PC-9 (cell line): ENCODE results near the gene CYBA. TPM values are rescaled to one million over a fixed set of nuclear protein-coding genes. Genes with fewer than 3 reads are reported as not detected.

Experiments used
- BruUV-seq: library from RNA; stranded (reverse); fragments of 400-500 nt; replicated peaks from 2 replicates; lab custom pipeline; 2021; lab: Mats Ljungman, UMichigan
- CTCF ChIA-PET: fragments of 300-600 bp; sonication (Branson Sonifier 250); formaldehyde crosslinking; loops from one replicate; lab custom pipeline; 2022; ENCODE audit warnings: antibody characterized with exemption; lab: Charles Lee
- POLR2A ChIA-PET: fragments of 300-600 bp; sonication (Branson Sonifier 250); formaldehyde crosslinking; loops from one replicate; lab custom pipeline; 2022; ENCODE audit warnings: antibody characterized with exemption; ENCODE audit not compliant: unreplicated experiment; lab: Charles Lee
- DNase-seq, 2 experiments: peaks; one replicate each; pipeline versions ENCODE4 v3.0.0 to v3.0.0-alpha.2; 2015 to 2022; ENCODE audit warnings: mixed read lengths in 1 of 2
- H2AFZ ChIP-seq: fragments of 200-600 bp; sonication (generic); 2 replicates; pipeline ENCODE4 v1.8.1; 2017; ENCODE audit warnings: antibody characterized with exemption
- H3F3A ChIP-seq: fragments of 200-600 bp; sonication (generic); 2 replicates; pipeline ENCODE4 v1.8.1; 2017; ENCODE audit warnings: antibody characterized with exemption, mild to moderate bottlenecking, low read depth; ENCODE audit not compliant: insufficient read depth
- H3K27ac ChIP-seq: fragments of 200-600 bp; sonication (generic); 2 replicates; pipeline ENCODE4 v1.6.1; 2016; ENCODE audit warnings: mixed run types
- H3K27me3 ChIP-seq: fragments of 200-600 bp; sonication (generic); 2 replicates; pipeline ENCODE4 v1.6.1; 2016; ENCODE audit warnings: low read depth, mixed run types; ENCODE audit not compliant: insufficient read depth
- H3K36me3 ChIP-seq: fragments of 200-600 bp; sonication (generic); 2 replicates; pipeline ENCODE4 v1.6.1; 2016; ENCODE audit warnings: low read depth, mixed run types
- H3K4me1 ChIP-seq: fragments of 200-600 bp; sonication (generic); replicated peaks from 2 replicates; pipeline ENCODE4 v1.6.1; 2016; ENCODE audit warnings: mixed run types; ENCODE audit not compliant: insufficient read depth
- H3K4me2 ChIP-seq: fragments of 200-600 bp; sonication (generic); 2 replicates; pipeline ENCODE4 v1.6.1; 2017; ENCODE audit warnings: mixed run types
- H3K4me3 ChIP-seq: fragments of 200-600 bp; sonication (generic); 2 replicates; pipeline ENCODE4 v1.6.1; 2016; ENCODE audit warnings: mixed run types
- H3K79me2 ChIP-seq: fragments of 200-600 bp; sonication (generic); 2 replicates; pipeline ENCODE4 v1.6.1; 2017; ENCODE audit warnings: low read depth, mixed run types
- H3K9me2 ChIP-seq: fragments of 200-600 bp; sonication (generic); 2 replicates; pipeline ENCODE4 v1.8.1; 2017; ENCODE audit warnings: mild to moderate bottlenecking; ENCODE audit not compliant: insufficient read depth
- H3K9me3 ChIP-seq: fragments of 200-600 bp; sonication (generic); 2 replicates; pipeline ENCODE4 v1.8.1; 2016; ENCODE audit warnings: low read depth; ENCODE audit not compliant: insufficient read depth
- H4K20me1 ChIP-seq: fragments of 200-600 bp; sonication (generic); 2 replicates; pipeline ENCODE4 v1.8.1; 2017; ENCODE audit not compliant: insufficient read depth
- EZH2 ChIP-seq: fragments of 200-600 bp; sonication (generic); IDR thresholded peaks from 2 replicates; pipeline ENCODE4 v1.8.0; 2017; ENCODE audit warnings: antibody characterized with exemption, low read depth
- intact Hi-C: fragments of 100-400 bp; cut with micrococcal nuclease; formaldehyde crosslinking; loops from one replicate; pipeline ENCODE4 v1.10.0; 2022; ENCODE audit not compliant: unreplicated experiment
- total RNA-seq: library from RNA; stranded (reverse); gene quantifications from 2 replicates; pipeline ENCODE4 v1.2.3, GENCODE V29; 2021
- TF ChIP-seq, protein P1 (sequence below): fragments of 200-600 bp; sonication (generic); conservative IDR thresholded peaks from 2 replicates; pipeline ENCODE4 v1.6.1; 2017; ENCODE audit warnings: mixed run types, antibody characterized with exemption, mild to moderate bottlenecking, moderate library complexity

CYBA gene
- total RNA-seq, 1 experiment from 2014 or later, result 8.0 TPM

DNA sequence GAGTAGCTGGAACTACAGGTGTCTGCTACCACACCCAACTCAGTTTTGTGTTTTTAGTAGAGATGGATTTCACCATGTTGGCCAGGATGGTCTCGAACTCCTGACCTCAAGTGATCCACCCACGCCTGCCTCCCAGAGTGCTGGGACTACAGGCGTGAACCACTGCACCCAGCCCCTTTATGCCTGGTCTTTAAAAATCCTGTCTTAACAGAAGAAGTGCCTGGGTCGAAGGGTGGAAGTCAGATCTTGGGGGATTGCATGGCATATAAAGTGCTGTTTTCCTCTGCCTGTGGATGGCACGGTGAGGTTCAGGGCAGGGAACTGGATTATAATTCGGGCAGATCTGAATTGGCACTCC is 50.3 kb downstream of the CYBA start:
- peaks cover under 1% of the 10 kb centered on the region for H4K20me1 ChIP-seq
- peak in 1 of 2 experiments; percentile 21 for DNase-seq
- H3K4me2 ChIP-seq, result no peak overlapping the region
- ChIA-PET POLR2A (no interaction called here), CTCF (no interaction called here)
- no peaks in the 10 kb centered on the region for H3K79me2 ChIP-seq
- H3K36me3 ChIP-seq, result 0 out of 2 replicates have a peak, but pooled peaks cover 9% of the 10 kb centered on the region
- no peaks in the 10 kb centered on the region for H3K27me3 ChIP-seq
- H3K4me3 ChIP-seq, result no peak overlapping the region
- no peaks in the 10 kb centered on the region for H3K9me2 ChIP-seq
- TF ChIP-seq, protein P1, sequence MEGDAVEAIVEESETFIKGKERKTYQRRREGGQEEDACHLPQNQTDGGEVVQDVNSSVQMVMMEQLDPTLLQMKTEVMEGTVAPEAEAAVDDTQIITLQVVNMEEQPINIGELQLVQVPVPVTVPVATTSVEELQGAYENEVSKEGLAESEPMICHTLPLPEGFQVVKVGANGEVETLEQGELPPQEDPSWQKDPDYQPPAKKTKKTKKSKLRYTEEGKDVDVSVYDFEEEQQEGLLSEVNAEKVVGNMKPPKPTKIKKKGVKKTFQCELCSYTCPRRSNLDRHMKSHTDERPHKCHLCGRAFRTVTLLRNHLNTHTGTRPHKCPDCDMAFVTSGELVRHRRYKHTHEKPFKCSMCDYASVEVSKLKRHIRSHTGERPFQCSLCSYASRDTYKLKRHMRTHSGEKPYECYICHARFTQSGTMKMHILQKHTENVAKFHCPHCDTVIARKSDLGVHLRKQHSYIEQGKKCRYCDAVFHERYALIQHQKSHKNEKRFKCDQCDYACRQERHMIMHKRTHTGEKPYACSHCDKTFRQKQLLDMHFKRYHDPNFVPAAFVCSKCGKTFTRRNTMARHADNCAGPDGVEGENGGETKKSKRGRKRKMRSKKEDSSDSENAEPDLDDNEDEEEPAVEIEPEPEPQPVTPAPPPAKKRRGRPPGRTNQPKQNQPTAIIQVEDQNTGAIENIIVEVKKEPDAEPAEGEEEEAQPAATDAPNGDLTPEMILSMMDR, result no peak
- TF ChIP-seq EZH2, result no peak
- H3K9me3 ChIP-seq, result no peaks in the 10 kb centered on the region
- no peaks in the 10 kb centered on the region for H3K4me1 ChIP-seq
- H3F3A ChIP-seq, result no peaks in the 10 kb centered on the region
- intact Hi-C loops, result no loop called here
- H2AFZ ChIP-seq, result no peak overlapping the region
- H3K27ac ChIP-seq, result no peak overlapping the region
- no TSS peak for BruUV-seq

DNA sequence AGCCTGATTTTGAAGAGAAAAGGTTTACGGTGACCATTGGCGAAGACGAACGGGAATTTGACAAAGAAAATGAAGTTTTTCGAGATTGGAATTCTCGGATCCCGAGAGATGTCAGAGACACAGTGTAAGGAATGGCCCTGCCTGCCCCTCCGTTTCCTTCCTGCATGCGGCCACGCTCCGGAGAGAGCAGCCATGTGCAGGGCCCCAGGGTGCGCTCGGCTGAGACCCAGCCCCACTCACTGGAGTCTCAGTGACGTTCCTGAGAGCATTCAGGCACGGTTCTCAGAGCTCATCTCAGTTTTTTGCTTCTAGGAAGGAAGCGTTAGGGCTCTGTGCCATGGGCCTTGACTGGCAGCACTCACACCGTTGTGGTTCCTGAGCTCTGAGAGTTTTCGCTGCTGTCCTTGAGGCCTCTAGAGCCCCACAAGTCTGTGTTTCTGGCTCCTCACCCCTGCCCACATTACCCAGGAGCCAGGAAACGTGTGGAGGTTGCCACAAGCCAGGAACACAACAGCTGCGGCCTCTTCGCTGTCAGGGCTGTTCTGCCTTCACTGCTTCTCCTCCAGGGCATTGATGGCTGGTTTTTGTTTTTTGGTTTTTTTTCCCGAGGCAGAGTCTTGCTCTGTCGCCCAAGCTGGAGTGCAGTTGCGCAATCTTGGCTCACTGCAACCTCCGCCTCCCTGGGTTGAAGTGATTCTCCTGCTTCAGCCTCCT is 50.9 kb downstream of the CYBA start:
- no peaks in the 10 kb centered on the region for H3K79me2 ChIP-seq
- no peaks in the 10 kb centered on the region for H3K27me3 ChIP-seq
- DNase-seq, result peak in 1 of 2 experiments; percentile 21
- no peak for TF ChIP-seq EZH2
- TF ChIP-seq, protein P1, result no peak
- no peaks in the 10 kb centered on the region; the same call in none of the 2 replicates for H4K20me1 ChIP-seq
- H2AFZ ChIP-seq, result no peak overlapping the region
- H3K4me3 ChIP-seq, result no peak overlapping the region
- H3K9me3 ChIP-seq, result no peaks in the 10 kb centered on the region
- no peak overlapping the region for H3K4me2 ChIP-seq
- H3F3A ChIP-seq, result no peaks in the 10 kb centered on the region
- H3K9me2 ChIP-seq, result no peaks in the 10 kb centered on the region
- no peaks in the 10 kb centered on the region for H3K4me1 ChIP-seq
- ChIA-PET POLR2A (no interaction called here), CTCF (no interaction called here)
- no peak overlapping the region for H3K27ac ChIP-seq
- intact Hi-C loops, result no loop called here
- no TSS peak for BruUV-seq
- H3K36me3 ChIP-seq, result peaks cover 9% of the 10 kb centered on the region; the same call in 1 of the 2 replicates

DNA sequence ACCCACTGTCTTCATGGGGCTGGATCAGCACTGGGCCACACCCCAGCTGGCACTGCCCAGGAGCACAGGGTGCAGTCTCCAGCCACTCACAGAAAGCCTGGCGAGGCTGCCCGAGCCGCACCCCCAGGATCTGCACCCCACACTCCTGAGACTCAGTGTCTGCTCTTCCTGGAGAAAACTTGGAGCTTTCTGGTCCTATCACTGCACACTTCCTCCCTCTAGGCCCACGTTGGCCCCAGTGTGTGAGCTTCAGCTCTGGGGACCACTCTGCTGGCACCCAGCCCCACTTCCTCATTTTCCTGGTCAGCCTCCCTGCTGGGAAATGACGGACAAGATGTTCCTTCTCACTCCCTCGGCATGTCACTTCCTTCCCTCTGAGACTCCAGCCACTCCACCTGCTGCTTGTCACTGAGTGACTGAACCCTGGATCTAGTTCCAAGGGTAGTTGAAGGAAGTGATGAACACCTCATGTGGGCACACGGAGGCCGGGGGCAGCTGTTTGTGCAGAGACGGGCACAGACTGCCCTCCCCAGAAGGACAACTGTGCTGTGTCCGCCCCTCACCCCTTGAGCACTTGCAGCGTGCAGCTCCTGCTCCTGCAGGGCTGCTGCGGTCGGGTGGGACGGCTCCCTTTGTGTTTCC is 51.6 kb downstream of the CYBA start:
- no peaks in the 10 kb centered on the region; the same call in none of the 2 replicates for H4K20me1 ChIP-seq
- TF ChIP-seq, protein P1, result no peak
- TF ChIP-seq EZH2, result no peak
- no peaks in the 10 kb centered on the region for H3K4me1 ChIP-seq
- DNase-seq, result no peak
- ChIA-PET CTCF (no interaction called here), POLR2A (no interaction called here)
- no peaks in the 10 kb centered on the region for H3K9me2 ChIP-seq
- no peak overlapping the region for H2AFZ ChIP-seq
- no peaks in the 10 kb centered on the region for H3K9me3 ChIP-seq
- no peaks in the 10 kb centered on the region for H3F3A ChIP-seq
- no peak overlapping the region for H3K4me2 ChIP-seq
- no TSS peak for BruUV-seq
- no peak overlapping the region for H3K4me3 ChIP-seq
- no peak overlapping the region for H3K27ac ChIP-seq
- no peaks in the 10 kb centered on the region for H3K27me3 ChIP-seq
- H3K36me3 ChIP-seq, result peaks cover 9% of the 10 kb centered on the region; the same call in 1 of the 2 replicates
- intact Hi-C loops, result no loop called here
- H3K79me2 ChIP-seq, result no peaks in the 10 kb centered on the region
